ENCODE results near the gene MAD1L1.
"Not testable (repeated sequence)": the region's sequence is repeated elsewhere in the genome, so short reads cannot be mapped to it uniquely, and the experiment has no call there.

Gene MAD1L1

GRCh38 chr7:1818575-1819258 is 414.0 kb downstream of the MAD1L1 start:
- DNase-seq: no peak
- Histone ChIP-seq H3K27me3 (no peaks in the 10 kb centered on the region), H3K4me3 (ENCODE audit: low read depth, low read length) (no peak overlapping the region), H3K4me1 (peaks cover 19% of the 10 kb centered on the region), H3K36me3 (no peaks in the 10 kb centered on the region; the same call in 1 of the 2 replicates), H3K9me3 (no peaks in the 10 kb centered on the region)
- TF ChIP-seq, protein P1, sequence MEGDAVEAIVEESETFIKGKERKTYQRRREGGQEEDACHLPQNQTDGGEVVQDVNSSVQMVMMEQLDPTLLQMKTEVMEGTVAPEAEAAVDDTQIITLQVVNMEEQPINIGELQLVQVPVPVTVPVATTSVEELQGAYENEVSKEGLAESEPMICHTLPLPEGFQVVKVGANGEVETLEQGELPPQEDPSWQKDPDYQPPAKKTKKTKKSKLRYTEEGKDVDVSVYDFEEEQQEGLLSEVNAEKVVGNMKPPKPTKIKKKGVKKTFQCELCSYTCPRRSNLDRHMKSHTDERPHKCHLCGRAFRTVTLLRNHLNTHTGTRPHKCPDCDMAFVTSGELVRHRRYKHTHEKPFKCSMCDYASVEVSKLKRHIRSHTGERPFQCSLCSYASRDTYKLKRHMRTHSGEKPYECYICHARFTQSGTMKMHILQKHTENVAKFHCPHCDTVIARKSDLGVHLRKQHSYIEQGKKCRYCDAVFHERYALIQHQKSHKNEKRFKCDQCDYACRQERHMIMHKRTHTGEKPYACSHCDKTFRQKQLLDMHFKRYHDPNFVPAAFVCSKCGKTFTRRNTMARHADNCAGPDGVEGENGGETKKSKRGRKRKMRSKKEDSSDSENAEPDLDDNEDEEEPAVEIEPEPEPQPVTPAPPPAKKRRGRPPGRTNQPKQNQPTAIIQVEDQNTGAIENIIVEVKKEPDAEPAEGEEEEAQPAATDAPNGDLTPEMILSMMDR (IDR thresholded peaks at IDR 0.05; ENCODE audit: low read depth, low read length): no peak

DNA sequence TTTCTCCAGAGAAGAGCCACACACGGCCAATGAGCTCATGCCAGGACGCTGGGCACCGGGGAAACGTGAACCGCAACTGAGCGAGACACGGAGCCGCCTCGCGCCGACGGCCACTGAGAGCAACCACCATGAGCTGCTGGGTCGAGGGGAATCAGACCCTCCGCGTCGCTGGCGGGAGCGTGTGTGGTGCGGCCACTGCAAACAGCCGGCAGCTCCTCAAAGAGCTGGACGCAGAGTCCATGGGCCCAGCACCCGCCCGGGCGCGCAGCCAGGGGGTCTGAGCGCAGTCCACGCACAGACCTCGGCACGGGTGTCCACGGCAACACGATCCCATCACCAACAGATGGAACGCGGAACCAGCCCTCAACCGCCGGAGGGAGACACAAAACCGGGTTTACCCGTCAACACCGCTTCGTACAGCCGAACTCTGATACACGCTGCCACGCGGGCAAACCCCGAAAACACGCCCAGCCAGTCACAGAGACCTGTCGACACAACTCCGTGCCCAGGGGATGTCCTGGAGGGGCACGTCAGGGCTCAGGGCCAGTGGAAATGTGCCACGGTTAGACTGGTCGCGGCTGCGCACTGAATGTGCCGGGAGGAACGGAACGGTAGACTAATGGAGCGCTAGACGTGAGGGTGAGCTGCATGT is 415.6 kb downstream of the MAD1L1 start:
- Histone ChIP-seq H3K4me1 (peaks cover 30% of the 10 kb centered on the region), H3K36me3 (no peaks in the 10 kb centered on the region; the same call in 1 of the 2 replicates), H3K4me3 (ENCODE audit: low read depth, low read length) (no peak overlapping the region), H3K27me3 (no peaks in the 10 kb centered on the region), H3K9me3 (no peaks in the 10 kb centered on the region)
- no peak for DNase-seq
- TF ChIP-seq, protein P1 (IDR thresholded peaks at IDR 0.05; ENCODE audit: low read depth, low read length): no peak

DNA sequence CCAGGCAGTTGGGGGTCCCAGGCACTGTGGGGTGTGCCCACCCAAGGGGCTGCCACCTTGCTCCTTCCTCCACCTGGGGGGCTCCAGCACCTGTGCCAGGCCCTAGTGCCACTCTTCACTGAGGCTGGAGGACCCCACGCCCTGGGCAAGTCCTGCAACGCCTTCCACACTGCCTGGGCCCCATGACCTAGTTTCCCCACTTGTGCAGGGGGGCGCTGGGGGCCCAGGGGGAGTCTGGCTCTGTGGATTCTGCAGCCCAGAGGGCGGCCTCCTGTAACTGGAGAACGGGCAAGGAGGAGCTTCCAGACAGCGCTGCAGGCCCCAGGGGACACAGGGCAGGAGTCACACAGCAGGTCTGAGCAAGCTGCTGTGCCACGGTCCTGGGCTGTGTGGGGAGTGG is 416.3 kb downstream of the MAD1L1 start:
- not testable (repeated sequence) for H3K36me3 ChIP-seq; H3K4me3 ChIP-seq (ENCODE audit: low read depth, low read length); H3K9me3 ChIP-seq; H3K27me3 ChIP-seq
- peaks cover 33% of the 10 kb centered on the region for H3K4me1 ChIP-seq
- peak; percentile 51 for DNase-seq

DNA sequence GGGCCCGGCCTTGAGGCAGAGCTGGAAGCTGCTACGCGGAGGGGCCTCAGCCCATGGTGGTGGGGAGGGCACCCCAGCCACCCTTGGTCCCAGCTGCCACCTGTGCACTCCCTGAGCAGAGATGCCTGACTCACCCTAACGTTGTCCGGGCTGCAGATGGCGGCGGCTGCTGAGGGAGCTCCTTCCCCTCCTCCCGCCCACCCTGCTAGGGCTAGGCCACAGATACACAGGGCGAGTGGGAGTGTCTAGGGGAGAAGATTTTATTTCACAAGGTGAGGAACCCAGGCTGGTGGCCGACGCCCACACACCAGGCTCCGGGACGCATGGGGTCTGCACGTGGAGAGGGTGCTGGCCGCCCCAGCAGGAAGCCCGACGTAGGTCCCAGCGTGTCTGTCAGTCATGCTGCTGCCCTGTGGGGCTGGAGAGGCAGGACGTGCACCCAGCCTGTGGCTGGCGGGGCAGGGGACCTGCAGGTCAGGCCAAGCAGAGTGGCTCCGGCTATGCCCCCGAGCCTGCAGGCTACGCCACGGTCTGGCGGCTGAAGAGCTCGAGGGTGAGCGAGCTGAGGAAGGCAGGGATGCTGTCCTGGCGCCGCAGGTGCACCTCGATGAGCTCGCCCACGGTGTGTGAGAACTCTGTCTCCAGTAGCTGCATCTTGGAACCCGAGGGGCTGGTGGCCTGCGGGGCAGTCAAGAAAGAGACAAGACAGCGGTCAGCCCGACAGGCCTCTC is 417.0 kb downstream of the MAD1L1 start:
- peaks cover 33% of the 10 kb centered on the region for H3K4me1 ChIP-seq
- H3K36me3 ChIP-seq; DNase-seq; H3K4me3 ChIP-seq (ENCODE audit: low read depth, low read length); H3K9me3 ChIP-seq; H3K27me3 ChIP-seq: not testable (repeated sequence)

DNA sequence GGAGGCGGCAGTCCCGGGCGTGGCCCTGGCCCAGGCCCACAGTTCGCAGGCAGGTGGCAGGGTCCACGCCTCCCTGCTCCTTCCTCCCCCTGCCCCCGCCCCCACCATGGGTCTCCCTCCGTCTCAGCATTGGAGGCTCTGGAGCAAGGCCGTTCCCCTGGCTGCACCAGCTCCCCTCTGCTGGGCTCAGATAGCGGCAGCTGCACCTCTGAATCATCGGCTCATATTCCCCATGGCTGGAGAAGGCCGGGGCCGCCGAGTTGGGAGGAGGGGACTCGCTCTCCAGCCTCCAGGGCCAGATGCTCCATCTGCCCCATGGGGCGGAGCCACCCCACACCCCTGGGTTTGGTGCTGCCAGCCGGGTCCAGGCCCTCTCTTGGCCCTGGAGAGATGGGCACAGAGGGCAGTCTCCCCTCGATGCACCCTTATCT is 417.7 kb downstream of the MAD1L1 start:
- H3K9me3 ChIP-seq: no peaks in the 10 kb centered on the region
- H3K27me3 ChIP-seq: no peaks in the 10 kb centered on the region
- no peaks in the 10 kb centered on the region; the same call in 1 of the 2 replicates for H3K36me3 ChIP-seq
- no peak overlapping the region for H3K4me3 ChIP-seq (ENCODE audit: low read depth, low read length)
- H3K4me1 ChIP-seq: peaks cover 33% of the 10 kb centered on the region
- DNase-seq: peak; percentile 52
- TF ChIP-seq, protein P1 (IDR thresholded peaks at IDR 0.05; ENCODE audit: low read depth, low read length): no peak

DNA sequence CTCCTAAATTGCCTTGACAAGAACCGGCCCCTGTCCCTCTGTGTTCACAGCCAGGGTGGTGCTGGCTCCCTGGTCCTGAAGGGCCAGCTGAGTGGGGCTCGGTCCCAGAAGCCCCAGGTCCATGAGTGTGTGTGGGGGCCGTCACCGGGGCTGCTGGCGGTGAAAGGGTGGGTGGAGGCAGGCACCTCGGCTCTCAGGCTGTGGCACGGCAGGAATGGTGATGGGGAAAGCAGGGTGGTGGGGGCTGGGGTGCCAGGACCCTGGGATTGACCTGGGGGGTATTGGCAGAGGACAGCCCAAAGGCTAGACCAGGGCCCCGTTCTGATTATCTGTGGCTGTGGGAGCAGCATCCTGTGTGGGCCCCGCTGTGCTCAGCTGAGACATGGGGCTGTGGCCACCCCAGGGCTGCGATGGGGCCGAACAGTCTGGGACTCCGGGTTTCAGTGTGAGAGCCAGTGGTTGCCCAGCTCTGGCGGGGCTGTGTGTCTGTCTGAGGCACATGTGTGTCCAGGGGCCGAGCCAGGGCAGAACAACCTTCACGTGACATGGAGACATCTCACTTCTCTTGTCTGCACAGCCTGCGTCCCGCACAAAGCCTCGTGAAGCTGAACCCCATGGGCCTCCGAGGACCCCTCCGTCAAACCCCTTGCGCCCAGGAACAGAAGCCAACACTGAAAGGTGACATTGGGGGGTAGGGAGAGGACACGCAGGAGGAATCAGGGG is 418.5 kb downstream of the MAD1L1 start:
- peaks cover 33% of the 10 kb centered on the region for H3K4me1 ChIP-seq
- no peaks in the 10 kb centered on the region for H3K27me3 ChIP-seq
- no peak for DNase-seq
- H3K36me3 ChIP-seq: no peaks in the 10 kb centered on the region; the same call in 1 of the 2 replicates
- no peak overlapping the region for H3K4me3 ChIP-seq (ENCODE audit: low read depth, low read length)
- TF ChIP-seq, protein P1 (IDR thresholded peaks at IDR 0.05; ENCODE audit: low read depth, low read length): no peak
- H3K9me3 ChIP-seq: no peaks in the 10 kb centered on the region

Measured in BE2C (cell line).